H9 (cell line): ENCODE measurements around the gene GALNT2. TPM values are rescaled to one million over a fixed set of nuclear protein-coding genes. Genes with fewer than 3 reads are reported as not detected.
A peak's percentile ranks its signal among the peaks of the same experiment; 100 is the strongest.

ENCODE experiments used
- DNase-seq: peaks from one replicate; pipeline ENCODE4 v3.0.0-alpha.2; 2017
- H2AFZ ChIP-seq: one replicate; pipeline ENCODE4 v1.6.1; 2013; ENCODE audit warnings: mild to moderate bottlenecking, low read length, control low read depth, moderate library complexity
- H2AK5ac ChIP-seq: 2 replicates; pipeline ENCODE4 v1.6.1; 2013; ENCODE audit warnings: low read length, control low read depth, mixed read lengths; ENCODE audit not compliant: insufficient read length
- H2BK120ac ChIP-seq: one replicate; pipeline ENCODE4 v1.6.1; 2013; ENCODE audit warnings: low read depth, mild to moderate bottlenecking, low read length, control low read depth, inconsistent platforms; ENCODE audit not compliant: poor library complexity, severe bottlenecking
- H2BK12ac ChIP-seq: 2 replicates; pipeline ENCODE4 v1.6.1; 2013; ENCODE audit warnings: low read length, control low read depth, mixed read lengths, low read depth; ENCODE audit not compliant: insufficient read length
- H2BK15ac ChIP-seq: 2 replicates; pipeline ENCODE4 v1.6.1; 2013; ENCODE audit warnings: low read depth, low read length, control low read depth
- H2BK20ac ChIP-seq: one replicate; pipeline ENCODE4 v1.6.1; 2013; ENCODE audit warnings: low read depth, mild to moderate bottlenecking, low read length, control low read depth, inconsistent platforms; ENCODE audit not compliant: poor library complexity, severe bottlenecking
- H2BK5ac ChIP-seq: 2 replicates; pipeline ENCODE4 v1.6.1; 2013; ENCODE audit warnings: low read length, control low read depth, mixed read lengths; ENCODE audit not compliant: insufficient read length
- H3K14ac ChIP-seq: 2 replicates; pipeline ENCODE4 v1.6.1; 2013; ENCODE audit warnings: low read length, control low read depth; ENCODE audit not compliant: insufficient read depth
- H3K18ac ChIP-seq: 2 replicates; pipeline ENCODE4 v1.6.1; 2013; ENCODE audit warnings: low read depth, mild to moderate bottlenecking, mixed read lengths, low read length, control low read depth; ENCODE audit not compliant: insufficient read length
- H3K23ac ChIP-seq: 2 replicates; pipeline ENCODE4 v1.6.1; 2013; ENCODE audit warnings: low read length, control low read depth, mixed read lengths, low read depth; ENCODE audit not compliant: insufficient read length
- H3K23me2 ChIP-seq: 2 replicates; pipeline ENCODE4 v1.6.1; 2013; ENCODE audit warnings: low read depth, mild to moderate bottlenecking, mixed read lengths, low read length, control low read depth; ENCODE audit not compliant: insufficient read length, poor library complexity, severe bottlenecking
- H3K27ac ChIP-seq: 2 replicates; pipeline ENCODE4 v1.5.1; 2013; ENCODE audit warnings: low read length, control low read depth, mixed read lengths, low read depth; ENCODE audit not compliant: insufficient read length
- H3K27me3 ChIP-seq: 2 replicates; pipeline ENCODE4 v1.6.1; 2013; ENCODE audit warnings: low read length, control low read depth, inconsistent platforms; ENCODE audit not compliant: insufficient read depth
- H3K4ac ChIP-seq: 2 replicates; pipeline ENCODE4 v1.6.1; 2013; ENCODE audit warnings: low read depth, mild to moderate bottlenecking, control low read depth, inconsistent platforms, low read length, moderate library complexity
- H3K4me1 ChIP-seq: 2 replicates; pipeline ENCODE4 v1.6.1; 2013; ENCODE audit warnings: low read length, control low read depth, inconsistent platforms; ENCODE audit not compliant: insufficient read depth
- H3K4me2 ChIP-seq: 2 replicates; pipeline ENCODE4 v1.6.1; 2013; ENCODE audit warnings: low read length, control low read depth, mixed read lengths; ENCODE audit not compliant: insufficient read length, insufficient read depth
- H3K56ac ChIP-seq: 2 replicates; pipeline ENCODE4 v1.6.1; 2013; ENCODE audit warnings: low read depth, mild to moderate bottlenecking, mixed read lengths, low read length, control low read depth; ENCODE audit not compliant: insufficient read length
- H3K79me1 ChIP-seq: 2 replicates; pipeline ENCODE4 v1.6.1; 2013; ENCODE audit warnings: low read depth, mild to moderate bottlenecking, moderate library complexity, low read length, control low read depth, inconsistent platforms; ENCODE audit not compliant: insufficient read depth, poor library complexity, severe bottlenecking
- H3K79me2 ChIP-seq: 2 replicates; pipeline ENCODE4 v1.6.1; 2013; ENCODE audit warnings: low read length, control low read depth, inconsistent platforms; ENCODE audit not compliant: insufficient read depth
- H3K9ac ChIP-seq: 2 replicates; pipeline ENCODE4 v1.6.1; 2013; ENCODE audit warnings: low read length, control low read depth, mixed read lengths; ENCODE audit not compliant: insufficient read length; ENCODE audit errors: extremely low read depth
- H3K9me3 ChIP-seq: one replicate; pipeline ENCODE4 v1.6.1; 2013; ENCODE audit warnings: low read depth, low read length, inconsistent platforms; ENCODE audit not compliant: control insufficient read depth
- H3T11ph ChIP-seq: one replicate; pipeline ENCODE4 v1.6.1; 2013; ENCODE audit warnings: mild to moderate bottlenecking, low read length, control low read depth, inconsistent platforms
- H4K20me1 ChIP-seq: one replicate; pipeline ENCODE4 v1.6.1; 2013; ENCODE audit not compliant: control insufficient read depth, insufficient read length, insufficient read depth
- H4K5ac ChIP-seq: 2 replicates; pipeline ENCODE4 v1.6.1; 2013; ENCODE audit warnings: low read depth, mild to moderate bottlenecking, mixed read lengths, low read length, control low read depth; ENCODE audit not compliant: insufficient read length
- H4K8ac ChIP-seq: replicated peaks from 2 replicates; pipeline ENCODE4 v1.6.1; 2013; ENCODE audit warnings: low read length, control low read depth, mixed read lengths, low read depth; ENCODE audit not compliant: insufficient read length
- H4K91ac ChIP-seq: 2 replicates; pipeline ENCODE4 v1.6.1; 2013; ENCODE audit warnings: low read depth, mild to moderate bottlenecking, moderate library complexity, mixed read lengths, low read length, control low read depth; ENCODE audit not compliant: insufficient read length
- H3K27ac Mint-ChIP-seq, 3 experiments: 2 replicates in 2 of 3; 3 replicates in 1 of 3; pipeline ENCODE4 v1.8.0; 2020 to 2021; ENCODE audit warnings: mixed read lengths in 3 of 3, mild to moderate bottlenecking in 1 of 3, moderate library complexity in 1 of 3
- H3K27me3 Mint-ChIP-seq: 2 replicates; pipeline ENCODE4 v1.8.0; 2021; ENCODE audit warnings: low read depth, mild to moderate bottlenecking, moderate library complexity, mixed read lengths
- H3K36me3 Mint-ChIP-seq, 3 experiments: 2 replicates in 2 of 3; 3 replicates in 1 of 3; pipeline ENCODE4 v1.8.0; 2020 to 2021; ENCODE audit warnings: low read depth in 3 of 3, mixed read lengths in 3 of 3; ENCODE audit not compliant: insufficient read depth in 1 of 3
- H3K4me1 Mint-ChIP-seq, 2 experiments: 2 replicates each; pipeline ENCODE4 v1.8.0; 2020; ENCODE audit warnings: mixed read lengths in 2 of 2
- H3K4me3 Mint-ChIP-seq, 2 experiments: 2 replicates in 1 of 2; 3 replicates in 1 of 2; pipeline ENCODE4 v1.8.0; 2020 to 2021; ENCODE audit warnings: mild to moderate bottlenecking in 2 of 2, mixed read lengths in 2 of 2, moderate library complexity in 1 of 2
- H3K9me3 Mint-ChIP-seq, 2 experiments: 2 replicates in 1 of 2; 3 replicates in 1 of 2; pipeline ENCODE4 v1.8.0; 2020; ENCODE audit warnings: mild to moderate bottlenecking in 2 of 2, mixed read lengths in 2 of 2, moderate library complexity in 1 of 2
- WGBS: extraction: QIAGEN DNeasy Blood & Tissue Kit; methylation state at CpG from one replicate; pipeline ENCODE4 v1.1.7; 2013; ENCODE audit warnings: missing lambda C conversion rate, low lambda C conversion rate, mixed read lengths; ENCODE audit not compliant: insufficient read length; ENCODE audit errors: extremely low coverage; 5-methylcytosine and 5-hydroxymethylcytosine counted together
- total RNA-seq: library from RNA; stranded (reverse); gene quantifications from 2 replicates; pipeline ENCODE4 v1.2.1, GENCODE V29; 2021
- TF ChIP-seq, protein P1 (sequence below): fragments of 200-600 bp; sonication (generic); conservative IDR thresholded peaks from 3 replicates; pipeline ENCODE4 v1.8.0; 2021; ENCODE audit warnings: antibody characterized with exemption, mild to moderate bottlenecking

The GALNT2 gene
- total RNA-seq, 1 experiment from 2014 or later, result 57.6 TPM

DNA sequence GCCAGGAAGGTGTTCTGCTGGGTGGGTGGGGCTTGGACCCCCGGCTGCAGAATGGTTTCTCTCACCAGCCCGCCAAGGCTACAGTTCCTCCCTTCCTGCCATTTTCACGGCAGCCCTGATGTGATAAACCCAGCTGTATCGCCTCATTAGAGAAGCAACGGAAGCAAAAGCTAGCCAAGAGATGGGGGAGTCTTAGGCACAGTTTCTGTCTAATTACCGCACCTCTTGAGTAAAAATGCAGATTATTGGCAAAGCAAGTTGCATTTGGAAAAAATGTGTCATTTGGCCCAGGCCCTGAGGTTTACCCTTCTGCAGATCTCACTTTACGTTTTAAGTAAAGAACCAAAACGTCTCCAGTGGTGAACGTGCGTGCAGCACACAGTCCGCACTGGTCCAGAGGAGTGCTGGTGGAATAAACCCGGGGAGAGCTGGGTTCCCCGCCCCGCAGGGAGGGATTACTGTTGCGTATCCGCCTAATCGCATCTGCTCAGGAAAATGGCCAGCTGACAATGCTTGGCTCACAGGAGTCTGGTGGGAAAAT lies 109.9 kb downstream of the GALNT2 start:
- Histone ChIP-seq H3K4me2 (no peak overlapping the region), H3K79me2 (0 out of 2 replicates have a peak, but pooled peaks cover under 1% of the 10 kb centered on the region), H4K20me1 (no peaks in the 10 kb centered on the region)

More for the DNA sequence above, 109.9 kb downstream of the GALNT2 start:
- Histone ChIP-seq H3K23ac (no peak overlapping the region), H4K5ac (no peak overlapping the region), H4K91ac (no peak overlapping the region), H3K79me1 (peaks cover 3% of the 10 kb centered on the region), H2BK120ac (no peak overlapping the region), H2AK5ac (no peak overlapping the region), H2AFZ (no peak overlapping the region), H3K14ac (no peak overlapping the region), H4K8ac (no peak overlapping the region), H3T11ph (no peak overlapping the region), H3K9ac (no peak overlapping the region), H3K27me3 (no peaks in the 10 kb centered on the region), H3K23me2 (no peaks in the 10 kb centered on the region), H3K9me3 (no peaks in the 10 kb centered on the region), H3K18ac (no peak overlapping the region), H2BK12ac (no peak overlapping the region), H3K56ac (no peak overlapping the region), H3K27ac (no peak overlapping the region), H2BK5ac (no peak overlapping the region), H3K4ac (no peak overlapping the region), H3K4me1 (peaks cover 6% of the 10 kb centered on the region), H2BK15ac (no peak overlapping the region), H2BK20ac (no peak overlapping the region)
- Mint-ChIP-seq H3K4me3 (no peak overlapping the region), H3K27me3 (no peaks in the 10 kb centered on the region), H3K36me3 (peaks cover 8 to 13% (median 10%) of the 10 kb centered on the region in 3 experiments; a peak in 5 of 7 replicates), H3K4me1 (peaks cover 21 to 37% of the 10 kb centered on the region in 2 experiments), H3K27ac (peak overlapping the region in 1 of 3 experiments; percentile 66; a peak in 1 of 7 replicates), H3K9me3 (no peaks in the 10 kb centered on the region)
- peak; percentile 21 for DNase-seq
- WGBS, result no CpG with 5 or more reads among the region's 17 CpGs
- TF ChIP-seq, protein P1, sequence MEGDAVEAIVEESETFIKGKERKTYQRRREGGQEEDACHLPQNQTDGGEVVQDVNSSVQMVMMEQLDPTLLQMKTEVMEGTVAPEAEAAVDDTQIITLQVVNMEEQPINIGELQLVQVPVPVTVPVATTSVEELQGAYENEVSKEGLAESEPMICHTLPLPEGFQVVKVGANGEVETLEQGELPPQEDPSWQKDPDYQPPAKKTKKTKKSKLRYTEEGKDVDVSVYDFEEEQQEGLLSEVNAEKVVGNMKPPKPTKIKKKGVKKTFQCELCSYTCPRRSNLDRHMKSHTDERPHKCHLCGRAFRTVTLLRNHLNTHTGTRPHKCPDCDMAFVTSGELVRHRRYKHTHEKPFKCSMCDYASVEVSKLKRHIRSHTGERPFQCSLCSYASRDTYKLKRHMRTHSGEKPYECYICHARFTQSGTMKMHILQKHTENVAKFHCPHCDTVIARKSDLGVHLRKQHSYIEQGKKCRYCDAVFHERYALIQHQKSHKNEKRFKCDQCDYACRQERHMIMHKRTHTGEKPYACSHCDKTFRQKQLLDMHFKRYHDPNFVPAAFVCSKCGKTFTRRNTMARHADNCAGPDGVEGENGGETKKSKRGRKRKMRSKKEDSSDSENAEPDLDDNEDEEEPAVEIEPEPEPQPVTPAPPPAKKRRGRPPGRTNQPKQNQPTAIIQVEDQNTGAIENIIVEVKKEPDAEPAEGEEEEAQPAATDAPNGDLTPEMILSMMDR, result no peak
